GM12892 (cell line): ENCODE measurements around the gene CFAP91.

Experiments
- POLR2A ChIP-seq: IDR thresholded peaks from 2 replicates; pipeline ENCODE4 v1.6.1; 2011; ENCODE audit warnings: low read depth, low read length, control low read depth
- POLR2AphosphoS5 ChIP-seq: IDR thresholded peaks from 2 replicates; pipeline ENCODE4 v1.6.1; 2011; ENCODE audit warnings: low read depth, low read length, control low read depth

DNA sequence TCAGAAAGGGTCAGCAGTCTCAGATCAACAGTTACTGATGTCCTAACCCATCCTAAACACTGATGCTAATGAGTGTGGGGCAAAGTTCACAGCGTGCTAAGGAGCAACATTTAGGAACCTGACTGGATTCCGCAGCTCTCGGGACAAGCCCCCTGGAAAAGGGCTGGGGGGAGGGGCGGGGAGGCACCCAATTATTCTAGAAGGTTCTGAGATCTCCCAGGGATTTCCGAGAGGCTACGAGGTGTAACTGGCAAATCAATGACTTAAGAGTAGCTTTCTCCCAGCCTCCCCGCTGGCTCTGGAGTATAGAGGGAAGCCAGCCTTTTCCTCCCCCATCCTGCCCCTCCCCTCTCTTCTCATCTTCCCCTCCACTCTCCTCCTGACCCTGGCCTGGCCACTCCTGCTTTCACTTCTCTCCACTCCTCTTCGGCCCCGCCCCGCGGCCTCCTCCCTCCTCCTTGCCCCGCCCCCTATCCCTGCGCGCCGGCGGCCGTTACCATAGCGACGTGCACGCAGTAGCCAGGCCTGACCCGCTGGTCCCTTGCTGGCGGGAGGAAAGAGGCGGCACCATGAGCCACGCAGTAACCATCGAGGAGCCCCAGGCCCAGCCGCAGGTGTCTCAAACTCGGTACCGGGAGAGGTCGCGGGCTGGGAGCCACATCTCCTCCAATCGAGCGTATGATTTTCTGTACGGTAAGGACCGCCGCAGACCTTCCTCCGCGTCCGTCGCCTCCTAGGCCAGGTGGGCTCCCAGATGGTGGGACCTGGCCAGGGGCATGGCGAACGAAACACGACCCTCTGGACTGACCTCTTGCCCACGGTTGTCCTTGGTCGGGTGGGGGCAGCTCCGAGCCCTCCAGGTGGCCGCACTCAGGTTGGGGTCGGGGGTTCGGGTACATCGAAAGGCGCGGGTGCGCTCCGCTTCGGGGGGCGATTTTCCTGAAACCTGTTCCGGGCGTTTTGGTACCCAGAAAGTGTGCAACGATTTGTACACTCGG, at the start of gene CFAP91:
- TF ChIP-seq POLR2AphosphoS5 (no peak), POLR2A (no peak)
